GM12878 (cell line): Measurements from ENCODE around the gene VWA5B2. TPM values are rescaled to one million over a fixed set of nuclear protein-coding genes. Genes with fewer than 3 reads are reported as not detected.

ENCODE experiments used
- ATAC-seq: fragments of 200-7000 bp; cut with Tn5 transposase; 3 replicates; pipeline ENCODE4 v1.9.1; 2020; ENCODE audit warnings: mild to moderate bottlenecking, moderate library complexity
- BruUV-seq: library from RNA; stranded (reverse); fragments of 400-500 nt; replicated peaks from 2 replicates; lab custom pipeline; 2021; lab: Mats Ljungman, UMichigan
- CTCF ChIA-PET: fragments of 300-600 bp; sonication (Branson Sonifier 250); formaldehyde crosslinking; extraction: SDS; loops from one replicate; lab custom pipeline; 2021; ENCODE audit warnings: inconsistent platforms; lab: Yijun Ruan, JAX
- POLR2A ChIA-PET: fragments of 350-600 bp; formaldehyde crosslinking; extraction: SDS; loops from one replicate; lab custom pipeline; 2021; ENCODE audit warnings: inconsistent platforms; lab: Charles Lee
- RAD21 ChIA-PET: fragments of 300-600 bp; sonication (Branson Sonifier 250); formaldehyde crosslinking; loops from one replicate; lab custom pipeline; 2023; ENCODE audit warnings: antibody characterized with exemption; ENCODE audit not compliant: unreplicated experiment; lab: Charles Lee
- SMC1A ChIA-PET: fragments of 300-600 bp; sonication (Branson Sonifier 250); formaldehyde crosslinking; loops from one replicate; lab custom pipeline; 2023; ENCODE audit not compliant: unreplicated experiment, uncharacterized antibody; lab: Charles Lee
- DNase-seq: peaks from one replicate; pipeline ENCODE4 v3.0.0-alpha.2; 2011; ENCODE audit warnings: low read depth, low spot score
- FAIRE-seq: peaks from 3 replicates; lab custom pipeline; 2011; peaks lifted over from hg19 to GRCh38; lab: Jason Lieb, UNC
- H2AFZ ChIP-seq: 2 replicates; pipeline ENCODE4 v1.6.0; 2011; ENCODE audit warnings: low read depth, low read length, control low read depth; ENCODE audit not compliant: control insufficient read depth
- H3K27ac ChIP-seq: 2 replicates; pipeline ENCODE4 v1.5.1; 2011; ENCODE audit warnings: control low read depth; ENCODE audit not compliant: control insufficient read depth, insufficient read depth
- H3K27me3 ChIP-seq, 2 experiments: replicated peaks in 1 of 2; 2 replicates each; pipeline versions ENCODE4 v1.6.0 to v1.6.1; 2011; ENCODE audit warnings: low read length in 1 of 2; ENCODE audit not compliant: control insufficient read depth in 2 of 2, insufficient read depth in 2 of 2
- H3K36me3 ChIP-seq, 2 experiments: 2 replicates each; pipeline ENCODE4 v1.5.1; 2011; ENCODE audit warnings: low read length in 1 of 2; ENCODE audit not compliant: control insufficient read depth in 2 of 2, insufficient read depth in 2 of 2
- H3K4me1 ChIP-seq: 2 replicates; pipeline ENCODE4 v1.6.1; 2011; ENCODE audit warnings: mild to moderate bottlenecking, low read length, moderate library complexity, mixed read lengths; ENCODE audit not compliant: control insufficient read depth, insufficient read depth
- H3K4me2 ChIP-seq: 2 replicates; pipeline ENCODE4 v1.6.0; 2011; ENCODE audit warnings: control low read depth; ENCODE audit not compliant: control insufficient read depth, insufficient read depth
- H3K4me3 ChIP-seq: fragments of 200-600 bp; sonication (generic); 2 replicates; pipeline ENCODE4 v1.5.1; 2016
- H3K79me2 ChIP-seq: 2 replicates; pipeline ENCODE4 v1.6.0; 2011; ENCODE audit warnings: low read length; ENCODE audit not compliant: control insufficient read depth, insufficient read depth
- H3K9ac ChIP-seq: 2 replicates; pipeline ENCODE4 v1.8.0; 2011; ENCODE audit warnings: low read length, control low read depth, mixed read lengths; ENCODE audit not compliant: control insufficient read depth, insufficient read depth
- H3K9me3 ChIP-seq: replicated peaks from 3 replicates; pipeline ENCODE4 v1.5.1; 2011; ENCODE audit warnings: mild to moderate bottlenecking, low read length; ENCODE audit not compliant: control insufficient read depth, insufficient read depth
- H4K20me1 ChIP-seq: 2 replicates; pipeline ENCODE4 v1.6.0; 2011; ENCODE audit not compliant: control insufficient read depth, insufficient read depth
- ATF7 ChIP-seq: fragments of 450-650 bp; IDR thresholded peaks from 2 replicates; pipeline ENCODE4 v1.6.1; 2016; ENCODE audit warnings: low read depth, mild to moderate bottlenecking
- BCL11A ChIP-seq: IDR thresholded peaks from 2 replicates; pipeline ENCODE4 v1.6.1; 2011; ENCODE audit warnings: low read depth, low read length
- IKZF2 ChIP-seq, 2 experiments: fragments of 450-650 bp; IDR thresholded peaks; 2 replicates each; pipeline ENCODE4 v1.6.1; 2017; ENCODE audit warnings: mild to moderate bottlenecking in 2 of 2, moderate library complexity in 2 of 2
- POU2F2 ChIP-seq: IDR thresholded peaks from 3 replicates; pipeline ENCODE4 v1.6.1; 2011; ENCODE audit warnings: low read depth, mild to moderate bottlenecking, low read length, borderline replicate concordance
- ZBTB40 ChIP-seq: fragments of 450-650 bp; IDR thresholded peaks from 2 replicates; pipeline ENCODE4 v1.6.1; 2016; ENCODE audit warnings: mild to moderate bottlenecking, moderate library complexity, borderline replicate concordance
- WGBS: methylation state at CpG from one replicate; pipeline ENCODE4 v1.1.6; 2016; ENCODE audit warnings: low lambda C conversion rate; ENCODE audit not compliant: insufficient replicate concordance, insufficient coverage; ENCODE audit errors: missing lambda C conversion rate; 5-methylcytosine and 5-hydroxymethylcytosine counted together
- in situ Hi-C: fragments of 300-500 bp; cut with MboI; formaldehyde crosslinking; loops from 9 replicates; pipeline ENCODE4 v1.14.3; 2018; ENCODE audit warnings: mixed read lengths
- intact Hi-C: fragments of 100-400 bp; cut with micrococcal nuclease; formaldehyde crosslinking; loops from one replicate; pipeline ENCODE4 v1.14.2; 2022; ENCODE audit not compliant: unreplicated experiment
- polyA plus RNA-seq, 11 experiments: library from polyadenylated mRNA; depleted of rRNA in 4 of 11; unstranded in 6 of 11; stranded (reverse) in 5 of 11; fragments of >200 nt; fragmentation: Nextera tagmentation in 4 of 11; fragmentation: Illumina TruSeq in 1 of 11; extraction: Ambion mirVana in 4 of 11; extraction: Trizol in 1 of 11; gene quantifications; 1 replicate in 1 of 11; 2 replicates in 10 of 11; pipeline versions ENCODE4 v1.2.1 to v1.2.3, GENCODE V29; 2011 to 2016; ENCODE audit warnings: inconsistent platforms in 2 of 11, missing spikeins in 2 of 11, low read depth in 1 of 11
- total RNA-seq, 4 experiments: library from RNA; depleted of rRNA in 3 of 4; stranded (reverse); fragments of >200 nt in 3 of 4; fragmentation: Illumina TruSeq in 1 of 4; extraction: Trizol in 1 of 4; gene quantifications; 2 replicates each; pipeline versions ENCODE4 v1.2.1 to v1.2.3, GENCODE V29; 2013 to 2021
- TF ChIP-seq, protein P1 (sequence below): IDR thresholded peaks from 2 replicates; pipeline ENCODE4 v1.6.1; 2011; ENCODE audit warnings: borderline replicate concordance, low read depth, mild to moderate bottlenecking, moderate library complexity, mixed read lengths, low read length; ENCODE audit not compliant: insufficient read depth; ENCODE audit errors: extremely low read length

Gene VWA5B2
- total and polyA plus RNA-seq, 10 of the 15 experiments (the other 5 are each of a cell fraction or from before 2014, with no cell fraction given): 0.03 to 0.09 TPM; not detected in 8

DNA sequence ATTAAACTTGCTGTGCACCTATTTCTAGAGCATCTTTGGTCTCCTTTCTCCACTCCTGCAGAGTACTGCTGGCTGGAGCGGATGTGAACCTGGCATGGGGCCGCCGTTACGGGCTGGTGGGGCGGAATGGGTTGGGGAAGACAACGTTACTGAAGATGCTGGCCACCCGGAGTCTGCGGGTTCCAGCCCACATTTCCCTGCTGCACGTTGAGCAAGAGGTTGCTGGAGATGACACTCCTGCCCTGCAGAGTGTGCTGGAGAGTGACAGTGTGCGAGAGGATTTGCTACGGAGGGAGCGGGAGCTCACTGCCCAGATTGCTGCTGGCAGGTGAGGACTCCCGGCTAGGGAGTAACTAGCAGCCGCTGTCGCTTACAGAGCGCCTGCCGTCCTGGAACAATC, 41.3 kb upstream of the VWA5B2 start (continued):
- TF ChIP-seq ATF7 (no peak), ZBTB40 (no peak)

DNA sequence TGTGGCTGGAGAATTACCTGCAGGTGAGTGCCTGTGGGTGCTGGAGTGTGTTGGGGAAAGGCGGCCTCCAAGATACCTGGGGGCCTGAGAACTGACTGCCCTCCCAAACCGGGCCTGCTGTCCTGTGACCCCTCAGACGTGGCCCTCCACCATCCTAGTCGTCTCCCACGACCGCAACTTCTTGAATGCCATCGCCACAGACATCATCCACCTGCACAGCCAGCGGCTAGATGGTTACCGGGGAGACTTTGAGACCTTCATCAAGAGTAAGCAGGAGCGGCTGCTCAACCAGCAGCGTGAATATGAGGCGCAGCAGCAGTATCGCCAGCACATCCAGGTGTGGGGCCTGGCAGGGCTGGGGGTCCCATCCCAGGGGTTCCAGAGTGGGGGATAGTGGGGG, 40.0 kb upstream of the VWA5B2 start:
- in situ Hi-C loops (no loop called here), intact Hi-C loops (no loop called here)
- no peak overlapping the region for H3K27ac ChIP-seq
- FAIRE-seq: no peak
- H3K4me3 ChIP-seq: no peak overlapping the region
- peaks cover 27% of the 10 kb centered on the region for H3K79me2 ChIP-seq
- H3K4me1 ChIP-seq: 0 out of 2 replicates have a peak, but pooled peaks cover 4% of the 10 kb centered on the region
- RAD21 ChIA-PET: no interaction called here
- H3K9me3 ChIP-seq: no peaks in the 10 kb centered on the region
- H2AFZ ChIP-seq: no peak overlapping the region
- POLR2A ChIA-PET: no interaction called here
- TF ChIP-seq POU2F2: no peak
- TF ChIP-seq IKZF2 (IDR thresholded peaks at IDR 0.05): no peak
- TF ChIP-seq BCL11A: no peak
- TF ChIP-seq, protein P1, sequence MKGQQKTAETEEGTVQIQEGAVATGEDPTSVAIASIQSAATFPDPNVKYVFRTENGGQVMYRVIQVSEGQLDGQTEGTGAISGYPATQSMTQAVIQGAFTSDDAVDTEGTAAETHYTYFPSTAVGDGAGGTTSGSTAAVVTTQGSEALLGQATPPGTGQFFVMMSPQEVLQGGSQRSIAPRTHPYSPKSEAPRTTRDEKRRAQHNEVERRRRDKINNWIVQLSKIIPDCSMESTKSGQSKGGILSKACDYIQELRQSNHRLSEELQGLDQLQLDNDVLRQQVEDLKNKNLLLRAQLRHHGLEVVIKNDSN: no peak
- TF ChIP-seq, all 136 proteins: peak for 0
- 96% methylated on average over 13 of the region's 13 CpGs for WGBS
- Histone ChIP-seq H3K27me3 (no peaks in the 10 kb centered on the region), H3K4me2 (no peak overlapping the region), H3K9ac (no peak overlapping the region), H3K36me3 (peaks cover 10 to 22% of the 10 kb centered on the region in 2 experiments; a peak in 3 of 4 replicates), H4K20me1 (peaks cover 3% of the 10 kb centered on the region; the same call in 1 of the 2 replicates)
- DNase-seq (no peak), ATAC-seq (no peak)
- ChIA-PET CTCF (no interaction called here), SMC1A (no interaction called here)
- no TSS peak for BruUV-seq
